CD14-positive monocyte (primary cell): Measurements from ENCODE around the gene IL21. TPM values are rescaled to one million over a fixed set of nuclear protein-coding genes. Genes with fewer than 3 reads are reported as not detected.

Source experiments
- DNase-seq, 3 donors: peaks; one replicate each; pipeline ENCODE4 v3.0.0-alpha.2; 2011 to 2022
- H2AFZ ChIP-seq: 2 replicates; pipeline ENCODE4 v1.6.0; 2012; ENCODE audit warnings: mild to moderate bottlenecking, low read depth, low read length, inconsistent platforms; ENCODE audit not compliant: insufficient read depth, poor library complexity, severe bottlenecking
- H3K27ac ChIP-seq, 2 donors: 1 replicate in 1 of 2; 2 replicates in 1 of 2; pipeline ENCODE4 v1.5.1; 2012 to 2013; ENCODE audit warnings: low read length in 2 of 2, control low read depth in 1 of 2, inconsistent platforms in 1 of 2, low read depth in 1 of 2, mild to moderate bottlenecking in 1 of 2
- H3K27me3 ChIP-seq, 2 donors: one replicate each; pipeline versions ENCODE4 v1.6.0 to v1.6.1; 2011 to 2013; ENCODE audit warnings: low read length in 2 of 2; ENCODE audit not compliant: control insufficient read depth in 2 of 2, insufficient read depth in 2 of 2
- H3K36me3 ChIP-seq, 2 donors: replicated peaks in 1 of 2; 1 replicate in 1 of 2; 2 replicates in 1 of 2; pipeline versions ENCODE4 v1.5.1 to v1.6.1; 2012 to 2013; ENCODE audit warnings: low read length in 2 of 2, control low read depth in 1 of 2, inconsistent platforms in 1 of 2, mild to moderate bottlenecking in 1 of 2; ENCODE audit not compliant: insufficient read depth in 2 of 2, control insufficient read depth in 1 of 2
- H3K4me1 ChIP-seq, 2 donors: 1 replicate in 1 of 2; 2 replicates in 1 of 2; pipeline versions ENCODE4 v1.5.1 to v1.6.1; 2012 to 2013; ENCODE audit warnings: low read length in 2 of 2, control low read depth in 1 of 2, inconsistent platforms in 1 of 2, mild to moderate bottlenecking in 1 of 2, moderate library complexity in 1 of 2; ENCODE audit not compliant: insufficient read depth in 2 of 2, control insufficient read depth in 1 of 2
- H3K4me2 ChIP-seq: replicated peaks from 2 replicates; pipeline ENCODE3; 2012; ENCODE audit warnings: low read length, moderate library complexity, mild to moderate bottlenecking; ENCODE audit not compliant: poor library complexity, severe bottlenecking; ENCODE audit errors: extremely low read depth
- H3K4me3 ChIP-seq, 3 experiments: fragments of 200-600 bp in 1 of 3; sonication (generic) in 1 of 3; replicated peaks in 1 of 3; 1 replicate in 2 of 3; 2 replicates in 1 of 3; pipeline ENCODE4 v1.5.1; 2011 to 2013; ENCODE audit warnings: low read length in 3 of 3, mild to moderate bottlenecking in 3 of 3, control low read depth in 2 of 3, low read depth in 2 of 3, inconsistent platforms in 1 of 3, moderate library complexity in 1 of 3
- H3K79me2 ChIP-seq: 2 replicates; pipeline ENCODE4 v1.6.0; 2012; ENCODE audit warnings: mild to moderate bottlenecking, control low read depth, inconsistent platforms, low read length, moderate library complexity; ENCODE audit not compliant: insufficient read depth
- H3K9ac ChIP-seq: 2 replicates; pipeline ENCODE4 v1.6.0; 2017; ENCODE audit warnings: low read length, mild to moderate bottlenecking; ENCODE audit not compliant: insufficient read depth, poor library complexity, severe bottlenecking
- H3K9me3 ChIP-seq, 2 donors: replicated peaks in 1 of 2; 1 replicate in 1 of 2; 2 replicates in 1 of 2; pipeline versions ENCODE4 v1.5.1 to v1.6.1; 2012 to 2013; ENCODE audit warnings: low read length in 2 of 2, control low read depth in 1 of 2; ENCODE audit not compliant: control insufficient read depth in 1 of 2, insufficient read depth in 1 of 2
- H4K20me1 ChIP-seq: 2 replicates; pipeline ENCODE4 v1.6.0; 2012; ENCODE audit warnings: mild to moderate bottlenecking, low read length, control low read depth, moderate library complexity; ENCODE audit not compliant: insufficient read depth
- H3K27ac Mint-ChIP-seq, 7 donors: one replicate each; pipeline ENCODE4 v1.8.0; 2020; ENCODE audit warnings: mild to moderate bottlenecking in 7 of 7, mixed read lengths in 7 of 7, moderate library complexity in 6 of 7, inconsistent platforms in 2 of 7
- H3K27me3 Mint-ChIP-seq, 3 donors: one replicate each; pipeline ENCODE4 v1.8.0; 2021 to 2022; ENCODE audit warnings: low read depth in 3 of 3, mild to moderate bottlenecking in 3 of 3, mixed read lengths in 3 of 3, moderate library complexity in 3 of 3, inconsistent platforms in 1 of 3
- H3K36me3 Mint-ChIP-seq, 2 donors: one replicate each; pipeline ENCODE4 v1.8.0; 2020; ENCODE audit warnings: mixed read lengths in 2 of 2, inconsistent platforms in 1 of 2, mild to moderate bottlenecking in 1 of 2
- H3K4me1 Mint-ChIP-seq: one replicate; pipeline ENCODE4 v1.8.0; 2020; ENCODE audit warnings: mild to moderate bottlenecking, mixed read lengths
- H3K4me3 Mint-ChIP-seq, 2 donors: one replicate each; pipeline ENCODE4 v1.8.0; 2020; ENCODE audit warnings: mild to moderate bottlenecking in 2 of 2, mixed read lengths in 2 of 2, moderate library complexity in 1 of 2
- H3K9me3 Mint-ChIP-seq, 7 donors: one replicate each; pipeline ENCODE4 v1.8.0; 2020 to 2022; ENCODE audit warnings: mixed read lengths in 7 of 7, mild to moderate bottlenecking in 6 of 7, moderate library complexity in 6 of 7, inconsistent platforms in 2 of 7
- CTCF ChIP-seq: fragments of 200-600 bp; IDR thresholded peaks from one replicate; pipeline ENCODE4 v1.8.0; 2022; ENCODE audit warnings: antibody characterized with exemption, mild to moderate bottlenecking
- WGBS: methylation state at CpG from one replicate; pipeline ENCODE4 v1.1.5; 2013; ENCODE audit warnings: missing lambda C conversion rate; ENCODE audit not compliant: insufficient coverage; 5-methylcytosine and 5-hydroxymethylcytosine counted together
- intact Hi-C, 2 donors: fragments of 100-400 bp; cut with micrococcal nuclease; formaldehyde crosslinking; loops; one replicate each; pipeline versions ENCODE4 v1.15.0 to v1.15.1; 2023
- polyA plus RNA-seq, 3 donors: library from polyadenylated mRNA; depleted of rRNA in 1 of 3; unstranded in 2 of 3; stranded (reverse) in 1 of 3; fragments of 300-500 nt in 2 of 3; fragments of >200 nt in 1 of 3; fragmentation: Illumina TruSeq in 2 of 3; gene quantifications; 1 replicate in 2 of 3; 2 replicates in 1 of 3; pipeline ENCODE4 v1.2.3, GENCODE V29; 2012 to 2021

Gene IL21
- polyA plus RNA-seq, 3 donors = not detected

DNA sequence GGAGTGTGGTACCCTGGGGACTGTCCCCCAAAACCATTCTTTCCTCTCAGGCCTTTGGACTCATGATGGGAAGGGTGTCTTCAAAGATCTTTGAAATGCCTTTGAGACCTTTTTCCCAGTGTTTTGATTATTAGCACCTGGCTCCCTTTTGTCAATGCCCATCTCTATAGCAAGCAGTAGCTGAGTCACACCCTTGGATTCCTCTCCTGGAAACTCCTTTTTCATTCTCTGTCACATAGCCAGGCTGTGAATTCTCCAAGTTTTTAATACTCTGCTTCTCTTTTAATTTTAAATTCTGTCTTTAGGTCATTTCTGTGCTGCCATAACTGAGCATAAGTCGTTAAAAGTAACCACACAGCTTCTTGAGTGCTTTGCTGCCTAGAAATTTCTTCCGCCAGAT lies 29.7 kb downstream of the IL21 start:
- no peak for DNase-seq
- peaks cover 16 to 20% of the 10 kb centered on the region in 2 donors for H3K4me1 ChIP-seq
- Mint-ChIP-seq H3K36me3 (no peaks in the 10 kb centered on the region), H3K4me3 (no peak overlapping the region), H3K27me3 (peaks cover 6 to 28% (median 18%) of the 10 kb centered on the region in 3 donors), H3K27ac (no peak overlapping the region), H3K9me3 (peaks cover 0 to 6% (median 0%) of the 10 kb centered on the region in 7 donors), H3K4me1 (peaks cover 24% of the 10 kb centered on the region)
- H3K4me3 ChIP-seq = no peak overlapping the region
- H4K20me1 ChIP-seq = no peaks in the 10 kb centered on the region
- H3K27me3 ChIP-seq = peaks cover 4 to 11% of the 10 kb centered on the region in 2 donors
- no peaks in the 10 kb centered on the region for H3K9me3 ChIP-seq
- no peak overlapping the region for H3K4me2 ChIP-seq
- no peak overlapping the region for H2AFZ ChIP-seq
- intact Hi-C loops = no loop called here
- no peak overlapping the region for H3K9ac ChIP-seq
- no peak for TF ChIP-seq CTCF
- 100% methylated on average over 2 of the region's 2 CpGs for WGBS
- H3K36me3 ChIP-seq = no peaks in the 10 kb centered on the region
- no peak overlapping the region for H3K27ac ChIP-seq
- H3K79me2 ChIP-seq = no peaks in the 10 kb centered on the region

- no peak for TF ChIP-seq CTCF
- Mint-ChIP-seq H3K9me3 (peaks cover 0 to 6% (median 0%) of the 10 kb centered on the region in 7 donors), H3K4me1 (peaks cover 46% of the 10 kb centered on the region), H3K36me3 (no peaks in the 10 kb centered on the region), H3K27ac (peak overlapping the region in 5 of 7 donors; percentile 41 to 70 (median 60)), H3K4me3 (peak overlapping the region in 1 of 2 donors; percentile 18), H3K27me3 (peaks cover 5 to 10% (median 7%) of the 10 kb centered on the region in 3 donors)
- 88% methylated on average over 3 of the region's 4 CpGs for WGBS
- Histone ChIP-seq H4K20me1 (no peaks in the 10 kb centered on the region), H3K36me3 (no peaks in the 10 kb centered on the region), H3K27me3 (peaks cover under 1 to 2% of the 10 kb centered on the region in 2 donors), H3K4me2 (no peak overlapping the region), H3K9me3 (no peaks in the 10 kb centered on the region), H2AFZ (peak overlapping the region; percentile 18), H3K27ac (peak overlapping the region in 1 of 2 donors; percentile 55), H3K9ac (no peak overlapping the region), H3K4me1 (peaks cover 36 to 45% of the 10 kb centered on the region in 2 donors), H3K79me2 (no peaks in the 10 kb centered on the region), H3K4me3 (no peak overlapping the region)
- peak; percentile 21 to 42 (median 22) for DNase-seq
- intact Hi-C loops = no loop called here
Measured at GRCh38 chr4:122588453-122589238, 32.2 kb downstream of the IL21 start.
